GM13977 (cell line): ENCODE results near the gene OR51E1.

ENCODE experiments used
- DNase-seq: peaks from one replicate; pipeline ENCODE4 v3.0.0; 2012; ENCODE audit warnings: low spot score
- in situ Hi-C: fragments of 300-500 bp; cut with MboI; formaldehyde crosslinking; loops from one replicate; pipeline ENCODE4 v1.12.0; 2022; ENCODE audit warnings: low sequenced_read_pairs, low pct_unique_long_range_greater_than_20kb, mixed read lengths, inconsistent platforms; ENCODE audit not compliant: unreplicated experiment
- TF ChIP-seq, protein P1 (sequence below): IDR thresholded peaks from 2 replicates; pipeline ENCODE4 v1.5.1; 2012; ENCODE audit warnings: mild to moderate bottlenecking, control low read depth; ENCODE audit not compliant: insufficient read depth; ENCODE audit errors: extremely low read depth, missing control alignments

OR51E1 gene

DNA sequence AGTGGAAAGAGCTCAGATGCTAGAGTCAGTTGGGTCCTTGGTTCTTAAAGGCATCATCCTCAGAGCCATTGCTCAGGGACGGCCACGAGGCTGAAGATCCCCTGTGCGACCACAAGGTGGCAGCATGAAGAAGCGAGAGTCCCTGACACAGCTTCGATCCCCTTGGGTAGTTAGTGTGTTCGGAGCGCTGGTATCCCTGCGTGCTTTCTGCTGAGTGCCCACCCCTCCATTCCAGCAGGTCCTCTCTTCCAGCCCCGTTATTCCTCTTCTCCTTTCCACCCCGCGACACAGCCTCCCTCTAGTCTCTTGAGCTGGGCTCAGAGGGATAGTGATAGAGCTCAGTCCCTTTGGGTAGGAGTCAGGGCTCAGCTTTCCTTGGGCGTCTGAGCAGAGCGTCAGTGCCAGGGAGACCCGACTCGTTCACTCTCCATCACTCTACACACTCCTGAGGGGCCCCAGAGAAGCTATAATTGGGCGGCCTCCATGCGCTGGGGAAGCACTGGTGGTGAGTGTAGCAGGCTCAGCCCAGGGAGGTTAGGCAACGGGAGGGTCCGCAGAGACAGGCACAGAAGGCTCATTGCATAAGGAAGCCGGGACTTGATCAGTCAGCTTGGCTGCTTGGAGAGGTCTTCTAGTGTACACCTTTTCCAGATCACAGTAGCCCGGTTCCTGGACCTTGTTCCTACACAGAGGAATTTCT lies 6.7 kb upstream of the OR51E1 start, which contains the start of gene OR51D1:
Gene OR51D1 (plus strand): TSS at position 516 of the 700 bp plus-strand sequence. CDS start 2,314 bp downstream, outside the sequence.
- DNase-seq, result peak; percentile 59
- TF ChIP-seq, protein P1, sequence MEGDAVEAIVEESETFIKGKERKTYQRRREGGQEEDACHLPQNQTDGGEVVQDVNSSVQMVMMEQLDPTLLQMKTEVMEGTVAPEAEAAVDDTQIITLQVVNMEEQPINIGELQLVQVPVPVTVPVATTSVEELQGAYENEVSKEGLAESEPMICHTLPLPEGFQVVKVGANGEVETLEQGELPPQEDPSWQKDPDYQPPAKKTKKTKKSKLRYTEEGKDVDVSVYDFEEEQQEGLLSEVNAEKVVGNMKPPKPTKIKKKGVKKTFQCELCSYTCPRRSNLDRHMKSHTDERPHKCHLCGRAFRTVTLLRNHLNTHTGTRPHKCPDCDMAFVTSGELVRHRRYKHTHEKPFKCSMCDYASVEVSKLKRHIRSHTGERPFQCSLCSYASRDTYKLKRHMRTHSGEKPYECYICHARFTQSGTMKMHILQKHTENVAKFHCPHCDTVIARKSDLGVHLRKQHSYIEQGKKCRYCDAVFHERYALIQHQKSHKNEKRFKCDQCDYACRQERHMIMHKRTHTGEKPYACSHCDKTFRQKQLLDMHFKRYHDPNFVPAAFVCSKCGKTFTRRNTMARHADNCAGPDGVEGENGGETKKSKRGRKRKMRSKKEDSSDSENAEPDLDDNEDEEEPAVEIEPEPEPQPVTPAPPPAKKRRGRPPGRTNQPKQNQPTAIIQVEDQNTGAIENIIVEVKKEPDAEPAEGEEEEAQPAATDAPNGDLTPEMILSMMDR, result peak; percentile 96
- in situ Hi-C loops, result loop anchor here (25.0 kb wide), 1 partner anchor 350 kb away; the partner anchor contains the start of gene OR51L1

DNA sequence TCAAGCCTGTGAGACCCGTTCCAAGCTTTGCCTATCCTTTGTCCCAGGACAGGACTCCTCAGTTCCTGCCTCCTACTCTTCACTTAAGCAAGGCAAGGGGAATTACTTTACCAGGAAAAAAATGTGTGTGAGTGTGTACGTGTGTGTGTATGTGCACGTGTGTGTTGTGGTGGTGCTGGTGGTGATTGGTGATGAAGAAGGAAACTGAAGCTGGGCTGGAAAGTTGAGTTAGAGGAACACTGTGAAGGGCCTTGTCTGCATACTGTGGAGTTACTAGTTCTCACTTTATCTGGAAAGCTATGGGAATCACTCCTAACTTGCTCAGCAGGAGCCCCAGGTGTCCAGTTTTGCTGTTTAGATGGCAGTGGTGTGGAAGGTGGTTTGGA lies 6.1 kb upstream of the OR51E1 start:
- in situ Hi-C loops, result loop anchor here (25.0 kb wide), 1 partner anchor 350 kb away; the partner anchor contains the start of gene OR51L1
- no peak for DNase-seq
- TF ChIP-seq, protein P1, result no peak

DNA sequence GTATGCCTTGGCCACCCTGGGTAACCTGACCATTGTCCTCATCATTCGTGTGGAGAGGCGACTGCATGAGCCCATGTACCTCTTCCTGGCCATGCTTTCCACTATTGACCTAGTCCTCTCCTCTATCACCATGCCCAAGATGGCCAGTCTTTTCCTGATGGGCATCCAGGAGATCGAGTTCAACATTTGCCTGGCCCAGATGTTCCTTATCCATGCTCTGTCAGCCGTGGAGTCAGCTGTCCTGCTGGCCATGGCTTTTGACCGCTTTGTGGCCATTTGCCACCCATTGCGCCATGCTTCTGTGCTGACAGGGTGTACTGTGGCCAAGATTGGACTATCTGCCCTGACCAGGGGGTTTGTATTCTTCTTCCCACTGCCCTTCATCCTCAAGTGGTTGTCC lies 3.9 kb upstream of the OR51E1 start:
- DNase-seq, result no peak
- TF ChIP-seq, protein P1, result no peak
- in situ Hi-C loops, result loop anchor here (25.0 kb wide), 1 partner anchor 347 kb away; the partner anchor contains the start of gene OR51L1

DNA sequence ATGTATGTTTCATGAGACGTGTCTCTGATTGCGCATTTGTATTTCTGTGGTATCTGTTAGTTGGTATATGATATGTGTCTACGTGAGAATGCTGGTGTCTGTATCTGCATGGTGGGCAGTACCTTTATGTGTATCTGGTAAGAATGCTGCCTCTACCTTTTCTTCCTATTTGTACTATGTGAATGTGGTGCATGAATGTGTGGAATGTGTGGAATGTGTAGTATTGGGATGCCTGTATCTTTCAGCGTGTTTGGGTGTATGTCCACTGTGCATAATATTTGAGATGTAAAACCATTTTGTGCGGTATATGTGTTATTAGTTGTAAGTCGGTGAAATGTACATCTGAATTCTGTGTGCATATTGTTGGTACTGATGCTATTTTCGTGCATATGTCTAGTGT lies 2.3 kb upstream of the OR51E1 start:
- TF ChIP-seq, protein P1, result no peak
- no peak for DNase-seq
- in situ Hi-C loops, result loop anchor here (25.0 kb wide), 1 partner anchor 346 kb away; the partner anchor contains the start of gene OR51L1

DNA sequence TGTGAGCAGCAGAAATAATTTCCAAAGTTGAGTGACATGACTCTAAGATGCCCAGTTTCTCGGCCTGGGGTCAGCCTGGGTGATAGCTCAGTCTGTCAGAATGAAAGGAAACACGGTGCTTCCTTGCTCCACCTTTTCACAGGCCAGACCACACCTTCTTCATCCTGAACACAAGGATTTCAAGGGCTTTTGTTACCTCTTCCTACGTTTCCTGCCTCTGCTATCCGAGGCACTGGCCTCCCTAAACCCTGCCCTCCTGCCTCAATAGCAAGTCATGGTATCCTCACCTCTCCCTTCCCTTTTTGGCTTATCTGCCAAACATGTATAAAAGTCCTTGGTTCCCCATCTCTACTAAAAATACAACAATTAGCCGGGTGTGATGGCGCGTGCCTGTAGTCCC lies 1.7 kb upstream of the OR51E1 start:
- in situ Hi-C loops, result loop anchor here (25.0 kb wide), 1 partner anchor 345 kb away; the partner anchor contains the start of gene OR51L1
- TF ChIP-seq, protein P1, result no peak

DNA sequence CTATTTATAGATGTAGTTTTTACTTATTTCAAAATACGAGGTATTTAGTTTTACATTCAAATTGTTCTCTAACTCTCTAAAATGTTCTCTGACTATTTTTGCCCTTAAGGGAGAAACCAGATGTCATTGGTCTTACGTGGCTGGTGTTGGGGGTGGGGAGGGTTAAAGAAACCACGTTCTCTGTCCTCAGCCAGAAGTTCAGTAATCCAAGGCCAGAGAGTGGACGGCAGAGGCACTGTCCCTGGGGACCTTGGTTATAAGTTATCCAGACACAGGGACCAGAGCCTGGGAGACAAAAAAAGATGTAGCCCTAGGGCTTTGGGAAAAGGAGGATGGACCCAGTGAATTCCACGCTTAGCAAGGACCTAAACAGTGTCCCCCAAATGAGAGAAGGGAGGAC lies 706 bp upstream of the OR51E1 start:
- DNase-seq, result no peak
- in situ Hi-C loops, result loop anchor here (25.0 kb wide), 1 partner anchor 344 kb away; the partner anchor contains the start of gene OR51L1
- TF ChIP-seq, protein P1, result no peak

More for the DNA sequence above, 1.7 kb upstream of the OR51E1 start:
- DNase-seq, result no peak
